ENCODE measurements around the gene RARB. TPM values are rescaled to one million over a fixed set of nuclear protein-coding genes. Genes with fewer than 3 reads are reported as not detected.

Gene RARB
- polyA plus RNA-seq, 6 donors from 2014 or later, result 0.13 to 0.17 TPM; not detected in 4

GRCh38 chr3:25578059-25578458 is 150.0 kb downstream of the RARB start:
- no peak overlapping the region for H3K27ac Mint-ChIP-seq
- no peaks in the 10 kb centered on the region for H3K36me3 Mint-ChIP-seq
- peaks cover 14 to 27% (median 16%) of the 10 kb centered on the region in 3 donors for H3K27me3 Mint-ChIP-seq
- no peak overlapping the region for H3K4me3 Mint-ChIP-seq
- ATAC-seq (ENCODE audit: low read depth in 2 of 2), result no peak
- DNase-seq, result no peak
- no peaks in the 10 kb centered on the region for H3K4me1 Mint-ChIP-seq
- H3K9me3 Mint-ChIP-seq, result no peaks in the 10 kb centered on the region

- DNase-seq, result no peak
- ATAC-seq (ENCODE audit: low read depth in 2 of 2), result no peak
- no peaks in the 10 kb centered on the region for H3K9me3 Mint-ChIP-seq
- no peak overlapping the region for H3K27ac Mint-ChIP-seq
- no peak overlapping the region for H3K4me3 Mint-ChIP-seq
- H3K36me3 Mint-ChIP-seq, result no peaks in the 10 kb centered on the region
- H3K4me1 Mint-ChIP-seq, result no peaks in the 10 kb centered on the region
- peaks cover 11 to 29% (median 26%) of the 10 kb centered on the region in 3 donors for H3K27me3 Mint-ChIP-seq
Observed at GRCh38 chr3:25580534-25580933, 152.5 kb downstream of the RARB start.

DNA sequence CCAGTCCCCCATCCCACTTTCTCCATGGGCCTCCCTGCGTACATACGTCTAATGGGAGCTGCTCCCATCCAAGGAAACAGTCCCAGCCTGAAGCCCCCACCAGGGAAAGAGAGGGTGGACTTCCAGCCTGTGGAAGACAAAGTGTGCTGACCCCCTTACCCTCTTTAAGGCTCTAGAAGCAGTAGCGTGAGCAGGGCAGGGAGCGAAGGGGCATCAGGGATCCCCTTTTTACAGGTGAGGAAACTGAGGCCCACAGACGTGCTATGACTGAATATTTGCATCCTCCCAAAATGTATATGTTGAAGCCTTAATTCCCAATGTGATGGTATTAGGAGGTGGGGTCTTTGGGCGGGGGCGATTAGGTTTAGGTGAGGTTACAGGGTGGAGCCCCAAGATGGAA is 153.3 kb downstream of the RARB start:
- H3K4me1 Mint-ChIP-seq, result no peaks in the 10 kb centered on the region
- peaks cover 9 to 29% (median 26%) of the 10 kb centered on the region in 3 donors for H3K27me3 Mint-ChIP-seq
- no peak overlapping the region for H3K4me3 Mint-ChIP-seq
- H3K27ac Mint-ChIP-seq, result no peak overlapping the region
- no peaks in the 10 kb centered on the region for H3K9me3 Mint-ChIP-seq
- no peaks in the 10 kb centered on the region for H3K36me3 Mint-ChIP-seq
- ATAC-seq (ENCODE audit: low read depth in 2 of 2) (no peak), DNase-seq (no peak)

DNA sequence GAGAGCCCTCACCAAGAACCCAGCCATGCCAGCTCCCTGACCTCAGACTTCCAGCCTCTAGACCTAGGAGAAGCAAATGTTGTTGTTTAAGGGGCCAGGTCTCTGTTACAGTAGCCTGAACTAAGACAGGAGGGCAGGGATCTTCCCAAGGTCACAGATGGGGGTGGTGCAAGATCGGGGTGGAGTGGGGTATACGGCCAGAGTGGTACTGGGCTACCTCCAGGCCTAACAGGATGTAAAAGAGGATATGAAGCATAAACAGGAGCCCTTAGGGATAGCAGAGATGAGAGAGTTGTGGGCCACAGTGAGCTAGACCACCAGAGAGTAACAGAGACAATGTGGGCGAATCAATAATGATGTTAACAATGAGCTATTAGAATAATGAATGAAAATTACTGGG is 153.8 kb downstream of the RARB start:
- peak overlapping the region in 1 of 6 donors; percentile 45 for H3K27ac Mint-ChIP-seq
- H3K4me3 Mint-ChIP-seq, result no peak overlapping the region
- H3K27me3 Mint-ChIP-seq, result peaks cover 9 to 26% (median 22%) of the 10 kb centered on the region in 3 donors
- no peaks in the 10 kb centered on the region for H3K36me3 Mint-ChIP-seq
- ATAC-seq (ENCODE audit: low read depth in 2 of 2) (no peak), DNase-seq (no peak)
- no peaks in the 10 kb centered on the region for H3K9me3 Mint-ChIP-seq
- no peaks in the 10 kb centered on the region for H3K4me1 Mint-ChIP-seq

DNA sequence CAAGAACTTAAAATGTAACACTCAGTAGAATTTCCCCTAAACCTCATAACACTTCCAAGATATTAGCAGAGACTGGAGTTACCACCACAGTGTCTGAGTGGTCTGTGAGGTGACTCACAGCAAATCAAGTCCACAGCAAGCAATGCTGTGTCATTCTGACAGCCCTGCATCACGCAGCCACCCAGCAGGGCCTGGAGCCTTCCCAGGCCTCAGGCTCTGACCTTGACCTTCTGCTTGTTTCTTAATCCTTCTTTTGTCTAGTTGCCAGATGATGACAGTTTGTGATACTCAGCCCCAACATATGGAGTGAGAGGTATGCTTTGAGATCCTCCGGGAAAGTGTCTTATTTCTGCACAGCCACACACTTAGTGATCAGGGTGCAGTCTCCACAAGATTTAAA is 154.2 kb downstream of the RARB start:
- Mint-ChIP-seq H3K4me3 (no peak overlapping the region), H3K27me3 (peaks cover 9 to 23% (median 17%) of the 10 kb centered on the region in 3 donors), H3K4me1 (no peaks in the 10 kb centered on the region), H3K36me3 (no peaks in the 10 kb centered on the region), H3K9me3 (no peaks in the 10 kb centered on the region), H3K27ac (no peak overlapping the region)
- no peak for DNase-seq
- no peak for ATAC-seq (ENCODE audit: low read depth in 2 of 2)

DNA sequence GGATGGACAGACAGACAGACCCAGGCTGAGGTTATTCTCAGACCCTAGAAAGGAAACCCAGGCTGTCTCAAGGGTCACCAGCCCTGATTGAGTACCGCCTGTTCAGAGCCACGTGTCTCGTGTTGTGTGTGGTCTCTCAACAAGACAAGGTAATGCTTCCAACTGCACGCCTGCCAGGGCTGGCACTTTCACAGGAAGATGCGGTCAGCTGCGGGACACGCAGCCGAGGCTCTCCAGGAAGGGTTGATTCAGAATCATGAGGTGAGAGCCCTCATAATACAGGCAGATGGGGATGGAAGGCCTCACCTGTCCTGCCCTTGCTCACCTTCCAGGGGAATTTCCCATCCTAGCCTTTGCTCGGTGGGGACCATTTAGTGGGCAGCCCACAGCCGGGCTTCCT is 155.3 kb downstream of the RARB start:
- H3K27me3 Mint-ChIP-seq, result peaks cover 5 to 16% (median 15%) of the 10 kb centered on the region in 3 donors
- H3K36me3 Mint-ChIP-seq, result no peaks in the 10 kb centered on the region
- H3K4me1 Mint-ChIP-seq, result no peaks in the 10 kb centered on the region
- DNase-seq, result no peak
- H3K4me3 Mint-ChIP-seq, result no peak overlapping the region
- ATAC-seq (ENCODE audit: low read depth in 2 of 2), result no peak
- H3K27ac Mint-ChIP-seq, result no peak overlapping the region
- H3K9me3 Mint-ChIP-seq, result peaks cover 0 to 2% (median 0%) of the 10 kb centered on the region in 7 donors

GRCh38 chr3:25584011-25584789 is 156.1 kb downstream of the RARB start:
- ATAC-seq (ENCODE audit: low read depth in 2 of 2) (no peak), DNase-seq (no peak)
- Mint-ChIP-seq H3K36me3 (no peaks in the 10 kb centered on the region), H3K27me3 (peaks cover 5 to 13% (median 10%) of the 10 kb centered on the region in 3 donors), H3K27ac (no peak overlapping the region), H3K4me3 (no peak overlapping the region), H3K4me1 (no peaks in the 10 kb centered on the region), H3K9me3 (peaks cover 0 to 2% (median 0%) of the 10 kb centered on the region in 7 donors)

DNA sequence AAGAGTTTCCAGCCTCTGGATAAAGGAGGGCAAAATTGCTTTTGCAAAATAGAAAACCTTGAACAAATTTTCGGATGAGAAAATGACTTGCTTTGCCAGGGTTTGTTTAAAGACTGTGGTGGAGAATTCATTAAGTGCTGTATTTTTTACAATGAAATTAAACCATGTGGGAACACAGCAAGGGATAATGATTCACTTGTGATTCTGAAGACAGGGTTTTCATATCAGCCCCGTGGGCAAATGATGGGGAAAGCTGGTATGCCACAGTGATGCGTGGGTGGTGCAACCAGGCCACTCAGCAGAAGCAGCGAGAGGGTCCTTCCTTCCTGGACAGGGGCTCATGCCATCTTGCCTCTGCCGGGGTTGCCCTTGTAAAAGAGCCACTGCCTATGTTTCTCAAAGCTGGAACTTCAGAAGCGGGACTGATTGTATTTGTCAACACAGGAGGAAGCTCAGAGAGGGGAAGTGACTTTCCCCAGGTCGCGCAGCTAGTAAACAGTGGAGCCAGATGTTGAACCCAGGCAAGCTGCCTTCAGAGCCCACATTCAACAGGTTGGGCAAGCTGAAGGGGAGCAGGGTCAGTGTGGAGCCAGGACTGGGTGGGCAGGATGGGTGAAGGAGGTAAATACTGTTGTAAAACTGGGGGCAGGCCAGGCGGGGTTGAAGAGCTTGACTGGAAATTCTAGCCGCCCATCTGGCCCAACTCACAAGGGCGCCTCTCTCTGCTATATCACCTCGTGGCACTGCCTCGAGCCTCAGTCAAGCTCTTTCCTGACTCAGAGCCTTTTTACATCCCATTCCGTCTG is 157.5 kb downstream of the RARB start:
- H3K4me3 Mint-ChIP-seq, result no peak overlapping the region
- H3K27ac Mint-ChIP-seq, result peak overlapping the region in 1 of 6 donors; percentile 50
- H3K27me3 Mint-ChIP-seq, result peaks cover 5 to 13% (median 10%) of the 10 kb centered on the region in 3 donors
- ATAC-seq (ENCODE audit: low read depth in 2 of 2), result no peak
- H3K36me3 Mint-ChIP-seq, result no peaks in the 10 kb centered on the region
- no peaks in the 10 kb centered on the region for H3K4me1 Mint-ChIP-seq
- peaks cover 0 to 2% (median 0%) of the 10 kb centered on the region in 7 donors for H3K9me3 Mint-ChIP-seq
- DNase-seq, result no peak

GRCh38 chr3:25586167-25586505 is 158.1 kb downstream of the RARB start:
- no peaks in the 10 kb centered on the region for H3K4me1 Mint-ChIP-seq
- no peak overlapping the region for H3K27ac Mint-ChIP-seq
- H3K4me3 Mint-ChIP-seq, result no peak overlapping the region
- no peaks in the 10 kb centered on the region for H3K36me3 Mint-ChIP-seq
- H3K9me3 Mint-ChIP-seq, result peaks cover 0 to 2% (median 0%) of the 10 kb centered on the region in 7 donors
- peaks cover 5 to 13% (median 10%) of the 10 kb centered on the region in 3 donors for H3K27me3 Mint-ChIP-seq
- DNase-seq (no peak), ATAC-seq (ENCODE audit: low read depth in 2 of 2) (no peak)

DNA sequence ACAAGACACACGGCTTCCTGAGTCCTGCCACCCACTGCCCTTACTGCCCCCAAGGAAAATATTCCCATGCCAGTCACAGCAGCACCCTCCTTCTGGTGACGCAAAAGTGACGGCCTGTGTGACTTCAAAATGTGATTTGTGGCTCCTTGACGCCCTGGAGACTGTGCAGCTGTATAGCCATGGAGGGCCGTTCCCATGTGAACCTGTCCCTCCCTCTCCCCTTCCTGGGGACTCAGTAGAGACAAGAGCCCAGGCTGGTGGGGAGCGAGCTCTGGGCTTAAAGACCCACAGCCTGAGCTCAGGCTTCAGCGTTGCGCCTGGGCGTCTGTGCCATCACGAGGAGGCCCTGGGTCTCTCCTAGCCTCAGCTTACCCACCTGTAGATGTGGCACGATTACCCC is 158.5 kb downstream of the RARB start:
- no peak for ATAC-seq (ENCODE audit: low read depth in 2 of 2)
- Mint-ChIP-seq H3K4me3 (no peak overlapping the region), H3K27me3 (peaks cover 5 to 13% (median 10%) of the 10 kb centered on the region in 3 donors), H3K27ac (no peak overlapping the region), H3K4me1 (no peaks in the 10 kb centered on the region), H3K36me3 (no peaks in the 10 kb centered on the region), H3K9me3 (peaks cover 0 to 2% (median 0%) of the 10 kb centered on the region in 7 donors)
- DNase-seq, result no peak

- Mint-ChIP-seq H3K4me1 (no peaks in the 10 kb centered on the region), H3K36me3 (no peaks in the 10 kb centered on the region), H3K9me3 (peaks cover 0 to 2% (median 0%) of the 10 kb centered on the region in 7 donors), H3K27ac (no peak overlapping the region), H3K27me3 (peaks cover 5 to 13% (median 10%) of the 10 kb centered on the region in 3 donors), H3K4me3 (no peak overlapping the region)
- DNase-seq (no peak), ATAC-seq (ENCODE audit: low read depth in 2 of 2) (no peak)
Observed at GRCh38 chr3:25587094-25587493, 159.0 kb downstream of the RARB start.

DNA sequence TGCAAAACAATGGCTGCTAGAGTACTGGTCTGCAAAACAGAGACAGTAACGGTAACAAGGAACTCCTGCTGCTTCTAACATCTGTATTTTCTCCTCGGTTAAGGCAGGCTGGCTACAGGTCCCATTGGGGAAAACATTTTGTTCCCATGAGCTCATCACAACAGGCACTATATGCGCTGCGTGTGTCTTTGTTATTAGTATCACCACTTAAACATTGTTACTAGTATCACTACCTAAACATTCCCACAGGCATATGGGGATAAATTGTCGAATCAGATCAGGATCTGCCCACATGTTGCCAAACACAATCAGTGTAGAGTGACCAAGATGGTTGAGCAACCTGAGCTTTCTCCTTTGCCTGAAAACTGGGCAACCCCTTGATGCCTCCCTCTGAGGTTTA is 159.5 kb downstream of the RARB start:
- Mint-ChIP-seq H3K4me1 (no peaks in the 10 kb centered on the region), H3K27ac (no peak overlapping the region), H3K36me3 (no peaks in the 10 kb centered on the region), H3K4me3 (no peak overlapping the region), H3K9me3 (peaks cover 0 to 2% (median 0%) of the 10 kb centered on the region in 7 donors), H3K27me3 (peaks cover under 1 to 13% (median 10%) of the 10 kb centered on the region in 3 donors)
- ATAC-seq (ENCODE audit: low read depth in 2 of 2) (no peak), DNase-seq (no peak)

GRCh38 chr3:25587975-25588374 is 159.9 kb downstream of the RARB start:
- Mint-ChIP-seq H3K4me3 (no peak overlapping the region), H3K9me3 (peaks cover 0 to 2% (median 0%) of the 10 kb centered on the region in 7 donors), H3K36me3 (no peaks in the 10 kb centered on the region), H3K27ac (no peak overlapping the region), H3K4me1 (no peaks in the 10 kb centered on the region), H3K27me3 (peaks cover 0 to 13% (median 10%) of the 10 kb centered on the region in 3 donors)
- ATAC-seq (ENCODE audit: low read depth in 2 of 2) (no peak), DNase-seq (no peak)
